ENCODE measurements around the gene VAC14.

GRCh38 chr16:70753228-70753627, 47.7 kb downstream of the VAC14 start:
- TF ChIP-seq SUZ12 (IDR thresholded peaks at IDR 0.05; ENCODE audit: extremely low read depth, insufficient read depth, insufficient read length) = no peak
- no peak for TF ChIP-seq YY1 (IDR thresholded peaks at IDR 0.05; ENCODE audit: insufficient read depth, insufficient read length)
